ENCODE results near the gene SULT4A1.

SULT4A1 gene

GRCh38 chr22:43828998-43829782, 33.1 kb downstream of the SULT4A1 start:
- DNase-seq (ENCODE audit: low read depth in 2 of 3, low spot score in 1 of 3), result no peak

GRCh38 chr22:43828725-43828997, 33.7 kb downstream of the SULT4A1 start:
- no peak for DNase-seq (ENCODE audit: low read depth in 2 of 3, low spot score in 1 of 3)

- no peak for DNase-seq (ENCODE audit: low read depth in 2 of 3, low spot score in 1 of 3)
Measured at GRCh38 chr22:43827926-43828724, 34.2 kb downstream of the SULT4A1 start.

DNA sequence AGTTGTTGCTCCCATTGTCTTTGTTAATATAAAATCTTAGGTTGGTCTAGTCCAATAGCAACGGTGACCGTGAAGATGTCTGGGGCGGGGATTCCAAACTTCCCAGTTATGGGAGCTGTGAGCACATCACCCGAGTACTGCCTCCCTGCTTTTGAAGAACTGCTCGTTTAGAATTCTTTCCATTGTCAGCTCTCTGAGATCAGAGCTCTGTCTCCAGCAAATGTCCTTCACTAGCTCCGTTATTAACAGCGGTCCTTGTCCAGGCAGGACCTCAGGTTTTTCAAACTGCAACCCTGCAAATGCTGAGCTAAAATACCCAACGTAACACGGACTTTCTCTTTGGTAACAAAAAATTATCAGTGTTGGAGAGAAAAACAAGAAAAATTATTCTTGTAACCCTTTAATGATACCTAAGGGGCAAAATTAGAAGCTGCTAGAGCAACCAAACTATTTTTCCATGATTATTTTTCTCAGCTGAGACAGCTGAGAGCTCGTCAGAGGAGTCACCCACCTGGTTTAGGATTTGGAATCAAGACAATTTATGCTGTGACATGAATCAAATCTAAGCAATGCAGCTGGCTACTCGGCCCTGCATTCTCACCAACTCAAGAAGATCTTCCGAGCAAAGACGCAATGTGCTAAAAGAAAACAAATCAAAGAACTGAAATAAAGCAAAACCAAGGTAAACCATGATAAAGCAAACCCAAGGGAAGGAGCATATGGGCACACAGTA, 35.1 kb downstream of the SULT4A1 start:
- no peak for DNase-seq (ENCODE audit: low read depth in 2 of 3, low spot score in 1 of 3)

DNA sequence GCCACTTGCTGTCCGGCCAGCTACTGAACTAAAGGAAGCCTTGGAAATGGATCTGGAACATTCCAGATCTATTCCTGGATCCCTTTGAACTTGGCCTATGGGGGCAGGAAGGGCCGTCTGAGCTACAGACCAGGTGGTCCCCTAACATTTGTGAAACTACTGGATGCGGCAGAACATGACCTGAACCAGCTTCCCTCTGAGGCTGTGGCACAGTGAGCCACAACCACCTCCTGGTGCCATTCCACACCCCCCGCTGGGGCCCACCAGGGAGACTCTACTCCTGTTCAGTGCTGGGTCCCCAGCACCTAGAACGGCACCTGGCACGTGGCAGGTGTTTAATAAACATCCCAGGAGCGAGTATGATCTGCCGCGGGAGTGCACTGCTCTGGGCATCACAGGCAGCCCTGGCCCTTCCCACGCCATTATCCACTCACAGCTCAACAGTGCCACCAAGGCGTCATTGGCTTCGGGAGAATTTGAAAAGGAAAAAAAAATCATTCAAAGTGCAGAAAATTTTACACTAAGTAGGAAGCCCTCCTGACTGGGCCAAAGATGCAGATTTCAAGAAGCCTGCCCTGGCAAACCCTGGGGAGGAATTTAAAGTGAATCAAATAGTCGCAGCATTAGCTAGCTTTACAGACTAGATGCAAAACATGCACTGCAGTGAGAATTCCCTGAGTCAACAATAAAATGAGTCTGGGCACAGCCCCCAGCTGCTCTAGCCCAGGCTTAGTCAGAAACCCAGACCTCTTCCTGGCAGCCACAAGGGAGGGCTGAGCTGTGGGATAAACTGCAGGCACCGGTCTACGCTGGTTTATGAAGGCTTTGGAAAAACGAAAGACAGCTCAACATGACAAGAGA, 35.9 kb downstream of the SULT4A1 start:
- no peak for DNase-seq (ENCODE audit: low read depth in 2 of 3, low spot score in 1 of 3)

- no peak for DNase-seq (ENCODE audit: low read depth in 2 of 3, low spot score in 1 of 3)
Measured at GRCh38 chr22:43825651-43826050, 36.7 kb downstream of the SULT4A1 start.

DNA sequence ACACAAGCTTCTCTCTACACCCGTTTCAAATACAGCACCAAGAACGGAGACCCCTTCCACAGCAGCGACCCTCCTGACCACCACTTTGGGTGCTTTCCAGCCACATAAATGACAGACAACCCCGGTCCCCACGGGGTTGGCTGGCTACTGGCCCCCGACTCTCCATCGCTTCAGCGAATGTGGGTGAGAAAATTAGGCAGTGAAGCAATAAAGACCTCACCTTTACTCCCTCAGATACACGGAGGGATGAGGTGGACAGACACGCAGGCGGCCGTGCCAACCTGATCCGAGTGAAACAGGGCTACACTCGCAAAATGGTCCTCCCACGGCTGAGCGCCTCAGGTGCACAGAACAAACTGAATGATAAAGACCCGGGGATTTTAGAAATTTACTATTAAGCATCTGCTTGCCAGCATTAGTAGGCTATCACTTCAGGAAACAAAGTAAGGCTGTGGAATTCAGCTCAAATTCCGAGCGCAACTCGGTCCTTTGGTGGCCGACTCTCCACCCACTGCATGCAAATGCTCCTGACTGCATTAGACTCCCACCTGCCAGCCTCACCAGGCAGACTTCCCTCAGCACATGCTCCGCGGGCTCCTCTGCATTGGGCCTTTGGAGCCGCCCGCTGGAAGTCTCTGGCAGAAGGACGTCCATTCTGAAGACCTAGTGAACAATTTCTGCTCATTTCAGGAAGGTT, 37.4 kb downstream of the SULT4A1 start:
- DNase-seq (ENCODE audit: low read depth in 2 of 3, low spot score in 1 of 3), result no peak

DNA sequence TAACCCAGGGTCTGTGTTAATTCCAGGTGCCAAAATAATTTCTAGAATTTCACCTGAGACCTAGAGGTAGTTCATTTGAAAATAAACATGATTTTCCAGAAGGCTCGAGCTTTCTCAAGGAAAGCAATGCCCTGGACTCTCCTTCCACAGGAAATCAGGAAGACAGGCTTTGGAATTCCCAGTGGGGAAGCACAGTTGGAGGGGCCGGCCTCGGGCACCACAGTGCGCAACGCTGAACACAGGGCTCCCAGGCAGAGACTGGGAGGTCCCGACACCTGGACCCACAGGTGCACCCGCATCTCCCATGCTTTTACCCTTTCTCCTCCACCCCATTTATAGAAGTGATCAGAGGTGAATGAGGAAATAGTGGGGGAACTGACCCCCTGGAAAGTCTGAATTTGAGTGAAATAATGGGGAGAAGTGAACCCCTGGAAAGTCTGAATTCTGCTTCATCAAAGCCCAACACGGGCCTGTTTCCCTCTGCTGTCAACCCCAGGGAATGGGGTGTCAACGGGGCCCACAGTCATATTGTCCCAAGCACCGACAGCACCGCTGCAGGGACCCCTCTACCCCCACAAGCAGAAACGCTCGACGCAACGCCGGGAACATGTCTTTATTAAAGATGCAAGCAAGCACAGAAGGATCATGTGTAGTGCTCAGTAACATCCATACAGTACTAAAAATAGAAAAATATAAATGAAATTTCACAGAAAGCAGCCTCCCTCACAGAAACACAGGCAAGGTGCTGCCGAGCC, 38.2 kb downstream of the SULT4A1 start:
- no peak for DNase-seq (ENCODE audit: low read depth in 2 of 3, low spot score in 1 of 3)

DNA sequence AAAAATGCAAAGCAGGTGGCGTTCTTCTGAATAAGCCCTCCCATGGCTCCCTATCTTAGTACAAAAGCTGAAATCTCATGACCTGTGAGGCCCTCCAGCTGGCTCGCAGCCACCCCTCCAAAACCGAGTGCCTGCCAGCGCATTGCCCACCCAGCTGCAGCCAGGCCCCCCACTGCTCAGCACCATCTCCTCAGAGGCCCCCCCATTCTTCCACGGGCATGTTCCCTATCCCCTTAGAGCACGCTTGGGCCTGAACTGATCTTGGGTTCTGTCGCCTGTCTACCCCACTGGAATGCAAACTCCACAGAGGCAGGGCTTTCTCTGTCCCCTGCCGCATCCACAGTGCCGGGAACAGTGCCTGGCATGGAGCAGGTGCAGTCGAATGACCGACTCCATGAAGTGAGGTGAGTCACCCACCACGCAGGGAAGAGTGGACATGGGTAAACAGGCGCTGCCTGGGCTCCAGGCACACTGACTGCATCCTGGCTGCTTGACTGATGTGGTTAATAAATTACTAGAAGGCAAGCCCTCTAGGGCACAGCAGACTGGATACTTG, 38.9 kb downstream of the SULT4A1 start:
- no peak for DNase-seq (ENCODE audit: low read depth in 2 of 3, low spot score in 1 of 3)

GRCh38 chr22:43821606-43822425, 40.5 kb downstream of the SULT4A1 start:
- DNase-seq (ENCODE audit: low read depth in 2 of 3, low spot score in 1 of 3), result no peak

DNA sequence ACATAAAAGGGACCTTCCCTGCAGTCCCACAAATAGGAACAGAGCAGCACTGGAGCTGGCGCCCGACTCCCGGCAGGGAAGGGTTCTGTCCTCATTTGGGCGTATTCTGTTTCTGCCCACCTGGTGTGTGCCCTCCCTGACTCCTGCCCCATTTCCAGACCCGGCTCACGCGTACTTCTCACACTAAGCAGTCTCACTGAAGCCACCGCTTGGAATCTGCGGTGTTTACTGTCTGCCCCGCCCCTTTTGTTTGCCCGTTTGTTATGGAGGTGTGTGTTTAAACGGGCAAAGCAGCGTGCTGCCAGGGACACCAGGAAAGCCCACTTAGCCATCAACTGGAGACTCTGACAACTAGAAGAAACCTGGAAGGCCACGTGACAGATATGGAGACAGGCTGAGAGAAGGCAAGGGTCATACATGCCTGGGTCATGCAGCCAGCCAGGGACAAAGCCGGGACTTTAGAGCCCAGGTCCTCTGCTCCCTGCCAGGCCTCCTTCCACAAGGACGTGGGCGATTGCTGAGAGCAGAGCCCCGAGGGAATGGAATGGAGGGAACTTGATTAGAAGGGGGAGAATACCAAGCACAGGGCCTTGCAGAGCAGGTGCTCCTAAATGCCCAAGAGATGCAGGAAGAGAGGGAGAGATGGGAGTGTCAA, 41.5 kb downstream of the SULT4A1 start:
- no peak for DNase-seq (ENCODE audit: low read depth in 2 of 3, low spot score in 1 of 3)

DNA sequence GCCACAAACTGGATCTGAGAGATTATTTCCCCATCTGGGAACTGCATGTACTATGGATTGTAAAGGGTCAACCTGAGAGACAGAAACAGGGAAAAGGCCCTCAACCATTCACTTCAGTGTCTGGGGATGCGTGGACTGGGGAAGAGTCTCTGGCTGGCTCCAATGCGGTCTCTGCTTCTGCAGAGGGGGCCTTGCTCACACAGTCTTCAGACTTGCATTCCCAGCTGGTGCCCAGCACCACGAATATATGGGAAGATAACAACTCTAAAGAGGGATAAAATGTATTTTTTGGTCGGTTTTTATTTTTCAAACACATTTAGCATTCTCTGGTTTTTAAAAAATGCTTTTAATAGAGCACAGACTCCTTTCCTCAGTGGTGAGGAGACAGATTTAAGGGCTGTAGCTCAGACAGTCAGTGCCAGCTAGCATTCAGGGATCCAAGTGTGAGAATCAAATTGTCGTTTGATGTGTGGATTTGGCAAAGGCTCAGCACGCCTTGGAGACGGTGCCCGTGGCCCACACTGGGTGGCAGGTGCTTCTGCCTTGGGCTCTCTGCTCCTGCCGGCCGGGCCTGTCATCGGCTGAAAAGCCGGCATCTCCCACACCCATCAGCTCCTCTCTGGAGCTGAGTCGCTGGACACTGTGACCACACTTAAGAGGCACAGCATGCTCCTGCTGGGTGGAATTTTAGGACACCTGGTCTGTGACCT, 42.2 kb downstream of the SULT4A1 start:
- no peak for DNase-seq (ENCODE audit: low read depth in 2 of 3, low spot score in 1 of 3)

DNA sequence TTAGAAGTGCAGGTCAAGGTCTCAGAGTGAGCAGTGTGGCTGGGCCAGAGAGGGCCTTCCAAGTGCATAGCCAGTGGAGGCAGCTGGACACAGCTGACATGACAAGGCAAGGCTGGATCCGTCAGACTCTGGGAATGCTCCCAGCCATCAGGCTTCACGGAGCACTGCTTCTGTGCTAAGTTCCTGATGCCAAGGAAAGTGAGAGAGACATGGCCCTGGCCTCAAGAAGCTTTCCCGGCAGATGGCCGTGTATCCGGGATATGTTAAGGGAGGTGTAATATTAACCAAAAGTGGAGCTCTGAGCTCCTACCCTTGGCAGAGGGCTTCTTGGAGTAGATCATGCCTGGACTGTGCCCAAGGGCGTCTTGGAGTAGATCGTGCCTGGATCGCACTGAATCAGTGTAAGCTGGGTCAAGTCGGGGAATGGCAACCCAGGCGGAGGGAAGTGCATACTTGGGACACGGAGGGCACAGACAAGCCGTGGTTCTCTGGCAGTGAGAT, 42.8 kb downstream of the SULT4A1 start:
- no peak for DNase-seq (ENCODE audit: low read depth in 2 of 3, low spot score in 1 of 3)

DNA sequence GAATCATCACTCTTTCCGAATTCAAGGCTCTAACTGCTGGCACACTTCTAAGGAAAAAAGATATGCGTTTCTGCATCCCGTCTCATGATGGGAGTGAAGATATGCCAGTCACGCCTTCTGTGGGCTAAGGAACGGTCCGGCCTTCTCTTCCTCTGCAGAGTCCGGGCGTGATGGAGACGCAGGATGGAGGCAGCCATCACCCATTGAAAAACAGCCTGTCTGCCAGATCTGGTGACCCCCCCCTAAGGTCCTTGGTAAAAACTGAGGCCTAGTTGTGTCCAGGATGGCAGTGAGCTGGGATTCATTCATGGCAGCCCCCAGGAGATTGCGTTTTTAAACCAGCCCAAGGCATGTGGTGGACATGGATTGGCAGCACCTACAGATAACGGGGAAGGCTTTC, 43.3 kb downstream of the SULT4A1 start:
- no peak for DNase-seq (ENCODE audit: low read depth in 2 of 3, low spot score in 1 of 3)

GRCh38 chr22:43817402-43817801, 44.9 kb downstream of the SULT4A1 start:
- DNase-seq (ENCODE audit: low read depth in 2 of 3, low spot score in 1 of 3), result no peak

DNA sequence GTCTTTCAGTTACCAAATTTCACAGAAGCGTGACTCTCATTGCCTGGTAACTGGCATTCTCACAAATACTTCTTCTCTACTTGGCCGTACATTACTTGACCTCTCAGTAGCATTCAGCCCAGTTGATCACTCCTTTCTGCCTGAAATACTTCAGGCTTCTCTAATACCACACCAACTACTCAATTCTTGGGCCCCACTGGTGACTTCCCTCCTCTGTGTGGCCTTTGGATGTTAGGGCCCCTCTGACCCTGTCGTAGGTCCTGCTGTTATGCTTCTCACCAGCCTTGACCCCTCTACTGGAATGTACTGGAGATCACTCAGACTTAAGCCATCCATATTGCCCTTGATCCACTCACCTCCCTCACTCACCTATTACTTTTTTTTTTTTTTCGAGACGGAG, 48.0 kb downstream of the SULT4A1 start:
- DNase-seq (ENCODE audit: low read depth in 2 of 3, low spot score in 1 of 3), result no peak

GRCh38 chr22:43812890-43813289, 49.4 kb downstream of the SULT4A1 start:
- DNase-seq (ENCODE audit: low read depth in 2 of 3, low spot score in 1 of 3), result no peak

Measured in stimulated activated CD4-positive, alpha-beta T cell treated with anti-CD3 and anti-CD28 coated beads, Interleukin-12 subunit alpha, Interleukin-12 subunit beta, amount 100 ng/mL, for 48 hours (primary cell).